Stimulated activated CD4-positive, alpha-beta T cell treated with anti-CD3 and anti-CD28 coated beads, Interleukin-12 subunit alpha, Interleukin-12 subunit beta, amount 100 ng/mL, for 48 hours (primary cell): ENCODE data around the gene AUTS2.
"Not testable (repeated sequence)": the region's sequence is repeated elsewhere in the genome, so short reads cannot be mapped to it uniquely, and the experiment has no call there.

Source experiments
- DNase-seq, 3 donors: peaks; one replicate each; pipeline ENCODE4 v3.0.0-alpha.2; 2020; ENCODE audit warnings: low read depth in 2 of 3, low spot score in 1 of 3

The AUTS2 gene

GRCh38 chr7:69782917-69783684, 184.8 kb downstream of the AUTS2 start:
- DNase-seq = no peak

DNA sequence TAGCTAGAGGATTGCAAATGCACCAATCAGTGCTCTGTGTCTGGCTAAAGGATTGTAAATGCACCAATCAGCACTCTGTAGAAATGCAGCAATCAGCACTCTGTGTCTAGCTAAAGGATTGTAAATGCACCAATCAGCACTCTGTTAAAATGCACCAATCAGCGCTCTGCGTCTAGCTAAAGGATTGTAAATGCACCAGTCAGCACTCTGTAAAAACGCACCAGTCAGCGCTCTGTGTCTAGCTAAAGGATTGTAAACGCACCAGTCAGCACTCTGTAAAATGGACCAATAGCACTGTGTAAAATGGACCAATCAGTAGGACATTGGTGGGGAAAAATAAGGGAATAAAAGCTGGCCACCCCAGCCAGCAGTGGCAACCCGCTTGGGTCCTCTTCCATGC, 187.9 kb downstream of the AUTS2 start:
- not testable (repeated sequence) for DNase-seq

DNA sequence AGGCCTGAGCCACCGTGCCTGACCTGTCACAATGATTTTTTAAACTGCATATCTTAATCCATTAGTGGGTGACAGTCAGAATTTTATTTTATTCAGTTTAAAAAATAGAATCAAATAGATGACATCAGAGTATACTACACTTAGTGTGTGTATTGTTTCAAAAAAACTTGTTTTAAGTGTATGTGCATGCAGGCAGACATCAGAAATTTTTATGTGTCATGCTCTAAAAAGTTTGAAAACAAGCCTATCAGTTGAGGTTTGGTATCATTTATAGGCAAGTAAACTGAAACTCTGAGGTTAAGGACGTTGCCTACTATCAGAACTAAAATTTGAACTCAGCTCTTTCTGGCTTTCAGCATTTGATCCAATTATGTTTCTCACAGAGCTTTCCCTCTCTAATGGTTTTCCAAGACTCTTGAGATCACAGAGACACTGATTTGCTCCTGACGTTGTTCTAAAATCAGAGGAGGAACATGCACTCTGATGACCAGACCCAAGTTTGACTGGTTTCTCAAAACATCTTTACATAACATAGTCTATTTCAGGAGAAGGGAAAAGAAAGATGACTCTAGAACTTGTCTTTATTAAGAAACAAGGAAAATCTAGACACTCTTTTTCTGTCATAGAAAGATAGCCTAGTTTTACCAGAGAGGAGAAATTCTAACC, 188.6 kb downstream of the AUTS2 start:
- DNase-seq = no peak

- no peak for DNase-seq
These were observed 189.6 kb downstream of the AUTS2 start for GRCh38 chr7:69787736-69788431.

- DNase-seq = no peak
These were observed 191.3 kb downstream of the AUTS2 start for GRCh38 chr7:69789563-69789962.

DNA sequence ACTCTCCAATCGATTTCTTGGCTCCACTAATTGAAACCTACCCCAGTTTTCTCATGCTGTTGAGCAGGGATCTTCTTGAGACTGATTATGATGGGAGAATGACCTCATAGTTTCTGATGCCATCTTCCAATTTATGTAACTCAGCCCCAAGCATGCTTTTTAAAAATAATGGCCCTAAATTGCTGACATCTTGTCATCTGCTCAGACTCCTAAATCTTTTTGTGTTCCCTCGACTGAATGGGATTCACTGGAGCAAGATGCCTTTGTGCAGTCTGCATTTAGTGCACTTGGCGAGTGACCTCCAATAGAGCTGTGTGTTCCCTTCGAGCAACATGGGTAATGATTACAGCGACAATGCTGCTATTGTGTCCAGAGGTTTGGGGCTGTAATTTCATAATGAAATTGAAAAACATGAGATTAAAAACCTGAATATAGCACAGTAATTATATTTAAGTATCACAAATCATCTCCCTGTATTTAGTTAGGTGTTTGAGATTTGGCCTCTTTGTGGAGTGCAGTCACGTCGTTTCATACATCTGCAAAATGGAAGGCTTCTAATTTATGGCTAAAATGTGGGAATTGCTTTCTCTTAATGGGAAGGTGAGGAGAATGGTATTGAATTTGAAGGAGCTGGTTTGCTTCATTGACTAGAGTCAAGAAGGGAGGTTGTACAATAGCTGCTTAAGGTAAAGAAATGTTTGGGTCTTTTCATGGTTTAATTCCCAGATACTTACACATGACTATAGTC, 192.9 kb downstream of the AUTS2 start:
- DNase-seq = no peak

- DNase-seq = no peak
These were observed 193.5 kb downstream of the AUTS2 start for GRCh38 chr7:69791739-69792138.

GRCh38 chr7:69795932-69796331, 197.7 kb downstream of the AUTS2 start:
- DNase-seq = no peak

DNA sequence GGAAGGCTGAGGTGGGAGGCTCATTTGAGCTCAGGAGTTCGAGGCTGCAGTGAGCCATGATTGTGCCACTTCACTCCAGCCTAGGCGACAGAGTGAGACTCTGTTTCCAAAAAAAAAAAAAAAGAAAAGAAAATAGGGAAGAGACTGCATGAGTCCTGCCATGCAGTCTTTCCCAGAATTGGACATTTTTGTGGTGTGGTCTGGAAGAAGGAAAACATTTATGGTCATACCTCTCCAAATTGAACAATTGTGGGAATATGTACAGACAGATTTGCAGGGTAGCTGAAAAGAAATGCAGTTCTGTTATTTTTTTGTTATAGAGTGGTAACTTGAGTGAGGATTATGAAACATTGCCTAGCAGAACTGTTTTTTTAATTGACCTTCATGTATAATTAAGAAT, 198.1 kb downstream of the AUTS2 start:
- no peak for DNase-seq

DNA sequence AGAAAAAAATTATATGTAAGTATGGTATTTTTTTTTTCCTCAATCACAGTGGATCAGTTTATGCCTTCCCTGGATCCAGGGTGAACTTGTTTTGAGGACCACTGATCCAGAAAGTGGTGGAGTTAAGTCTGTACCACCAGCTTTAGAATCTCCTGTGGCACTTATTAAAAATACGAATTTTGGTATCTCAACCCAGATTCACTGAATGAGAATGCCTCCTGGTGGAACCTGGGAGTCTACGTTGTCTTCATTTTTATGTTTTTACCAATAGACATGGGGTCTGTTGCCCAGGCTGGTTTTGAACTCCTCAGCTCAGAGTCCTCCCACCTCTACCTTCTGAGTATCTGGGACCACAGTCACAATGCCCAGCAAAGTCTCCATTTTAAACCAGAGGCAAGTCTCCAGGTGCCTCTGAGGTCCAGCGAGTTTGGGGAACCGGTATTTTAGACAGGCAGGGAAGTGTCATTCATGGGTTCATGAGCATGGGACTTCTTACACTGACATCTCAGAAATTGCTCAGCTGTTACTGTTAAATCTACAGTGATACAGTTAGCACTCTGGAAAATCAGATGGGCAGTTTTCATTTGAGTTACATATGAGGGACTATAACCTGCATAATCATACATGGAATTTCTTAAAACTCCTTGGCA, 200.9 kb downstream of the AUTS2 start:
- DNase-seq = no peak

- DNase-seq = no peak
These were observed 201.7 kb downstream of the AUTS2 start for GRCh38 chr7:69799990-69800389.

DNA sequence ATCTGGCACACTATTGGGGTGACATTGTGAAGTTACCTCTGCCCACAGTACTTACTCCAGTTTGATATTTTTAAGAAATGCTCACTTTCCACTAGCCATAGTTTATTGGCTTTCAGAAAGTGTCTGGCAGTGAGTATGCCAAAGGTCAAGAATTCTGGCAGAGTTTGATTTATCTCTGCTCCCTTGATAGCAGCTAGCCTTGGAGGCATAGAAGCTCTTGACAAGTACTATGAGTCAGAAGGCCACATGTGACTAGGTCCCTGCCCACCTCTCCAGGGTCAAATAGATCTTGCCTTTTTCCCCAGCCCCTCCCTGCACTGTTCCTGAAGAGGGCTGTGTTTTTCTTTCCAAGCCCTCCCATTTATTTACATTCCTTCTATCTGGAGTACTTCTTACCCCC, 202.2 kb downstream of the AUTS2 start:
- no peak for DNase-seq

GRCh38 chr7:69801729-69802682, 203.7 kb downstream of the AUTS2 start:
- no peak for DNase-seq

DNA sequence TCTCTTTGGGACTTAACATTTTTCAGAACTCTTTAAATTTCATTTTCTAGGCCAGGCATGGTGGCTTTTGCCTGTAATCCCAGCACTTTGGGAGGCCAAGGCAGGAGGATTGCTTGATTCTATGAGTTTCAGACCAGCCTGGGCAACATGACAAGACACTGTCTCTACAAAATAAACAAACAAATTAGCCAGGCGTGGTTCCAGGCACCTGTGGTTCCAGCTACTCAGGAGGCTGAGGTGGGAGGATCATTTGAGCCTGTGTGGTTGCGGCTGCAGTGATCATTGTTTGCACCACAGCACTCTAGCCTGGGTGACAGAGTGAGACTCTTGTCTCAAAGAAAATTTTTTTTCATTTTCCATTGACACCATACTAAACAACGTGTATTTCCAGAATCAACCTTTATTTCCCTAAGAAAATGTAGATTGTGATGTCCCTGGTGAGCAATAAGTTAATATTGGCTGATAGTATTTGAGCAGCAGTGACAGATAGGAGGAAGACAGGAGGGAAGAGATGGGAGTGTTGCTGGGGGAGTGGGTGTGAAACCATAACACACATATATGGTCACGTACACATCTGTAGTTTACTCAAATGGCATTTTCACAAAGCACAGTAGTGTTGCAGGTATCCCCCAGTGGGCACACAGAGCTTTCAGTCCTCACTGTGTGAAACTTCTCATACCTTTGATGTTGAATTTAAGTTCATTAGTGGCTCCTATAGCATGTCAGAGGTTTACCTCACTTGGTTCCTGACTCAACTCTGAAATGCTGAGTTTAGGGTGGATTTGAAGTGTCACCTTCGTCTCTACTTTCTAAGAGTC, 205.6 kb downstream of the AUTS2 start:
- peak in 1 of 3 donors; percentile 3 for DNase-seq

- no peak for DNase-seq
These were observed 206.7 kb downstream of the AUTS2 start for GRCh38 chr7:69804962-69805361.

GRCh38 chr7:69808391-69808790, 210.1 kb downstream of the AUTS2 start:
- no peak for DNase-seq

DNA sequence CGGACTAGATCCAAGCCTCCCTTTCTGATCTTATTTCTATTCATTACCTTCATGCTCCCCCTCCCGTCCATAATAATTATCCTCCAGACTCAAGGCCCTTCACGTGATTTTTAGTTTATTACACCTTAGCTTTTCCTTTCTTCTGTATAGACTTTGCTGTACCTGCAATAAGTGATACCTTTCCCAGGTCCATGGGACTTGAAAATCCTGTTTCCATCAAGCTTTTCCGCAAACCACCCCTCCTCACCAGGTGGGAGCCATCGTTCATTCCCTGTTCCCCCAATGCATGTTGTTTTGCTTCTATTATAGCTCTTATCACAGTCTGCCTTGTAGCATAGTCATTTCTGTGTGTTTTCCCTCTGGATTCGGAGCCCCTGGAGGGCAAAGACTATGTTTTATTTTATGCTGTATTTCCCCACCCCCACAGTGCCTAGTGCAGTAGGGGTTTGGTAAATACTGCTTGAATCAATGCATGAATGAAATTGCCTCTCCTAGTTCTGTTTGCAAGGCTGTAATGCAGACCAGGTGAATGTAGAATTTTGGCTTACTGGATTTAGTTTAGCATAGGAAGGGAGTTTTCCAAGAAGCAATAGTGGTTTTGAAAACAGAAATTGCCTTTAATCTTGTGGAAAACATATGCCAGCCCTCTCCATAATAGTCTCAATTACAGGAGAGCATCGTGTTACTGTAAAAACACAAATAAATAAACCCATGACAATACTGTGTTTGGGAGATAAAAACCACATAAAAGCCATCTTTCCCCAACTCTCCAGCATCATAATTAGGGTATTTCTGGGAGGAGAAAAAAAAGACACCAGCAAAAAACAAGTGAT, 213.4 kb downstream of the AUTS2 start:
- DNase-seq = no peak

GRCh38 chr7:69812756-69813155, 214.5 kb downstream of the AUTS2 start:
- DNase-seq = no peak
